ENCODE measurements around the gene BHMT2.
A peak's percentile ranks its signal among the peaks of the same experiment; 100 is the strongest.

Gene BHMT2

DNA sequence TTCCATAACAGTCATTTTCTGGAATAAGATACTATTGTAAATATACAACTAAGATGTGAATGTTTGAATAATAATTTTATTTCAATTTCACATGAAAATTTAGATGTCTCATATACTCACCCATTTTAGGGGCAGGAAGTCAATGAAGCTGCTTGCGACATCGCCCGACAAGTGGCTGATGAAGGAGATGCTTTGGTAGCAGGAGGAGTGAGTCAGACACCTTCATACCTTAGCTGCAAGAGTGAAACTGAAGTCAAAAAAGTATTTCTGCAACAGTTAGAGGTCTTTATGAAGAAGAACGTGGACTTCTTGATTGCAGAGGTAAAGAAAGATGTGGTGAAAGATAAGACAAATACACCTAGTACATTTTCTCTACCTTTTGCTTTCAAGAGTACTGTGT is 50.7 kb downstream of the BHMT2 start:
- peak; percentile 35 for DNase-seq (ENCODE audit: low read depth)

DNA sequence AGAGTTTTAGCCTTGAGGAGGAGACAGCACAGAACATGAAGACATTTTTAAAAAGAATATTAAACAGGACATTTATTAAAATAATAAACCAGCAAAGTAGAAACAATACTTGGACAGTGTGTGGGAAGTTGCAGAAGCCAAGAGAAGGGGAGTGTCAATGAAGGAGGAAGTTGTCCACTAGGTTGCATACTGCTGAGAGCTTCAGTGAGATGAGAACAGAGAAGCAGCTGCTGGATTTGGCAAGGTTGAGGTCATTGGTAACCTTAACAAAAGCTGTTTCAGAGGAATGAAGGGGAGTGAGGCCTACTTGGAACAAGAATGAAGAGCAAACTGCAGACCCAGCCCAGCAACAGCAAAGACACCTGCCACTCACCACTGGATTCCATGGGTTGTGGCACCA is 53.4 kb downstream of the BHMT2 start:
- DNase-seq (ENCODE audit: low read depth): no peak

DNA sequence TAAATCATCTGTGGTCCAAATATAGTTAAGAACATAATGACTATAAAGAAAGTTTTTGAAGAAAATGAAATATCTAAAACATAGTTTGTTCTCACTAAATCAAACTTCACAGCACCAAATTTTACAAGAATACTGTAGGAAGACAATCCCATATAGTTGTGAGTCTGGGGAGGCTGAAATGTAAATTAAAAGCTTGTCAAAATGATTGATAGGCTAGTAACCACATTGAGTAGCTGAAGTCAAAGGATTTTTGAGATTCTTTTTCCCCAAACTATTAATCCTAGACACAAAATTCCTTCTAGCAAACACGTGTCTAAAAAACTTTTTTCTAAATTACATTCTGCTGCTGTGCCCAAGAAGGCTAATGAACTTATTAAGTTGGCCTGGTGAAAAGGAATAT is 55.0 kb downstream of the BHMT2 start:
- DNase-seq (ENCODE audit: low read depth): no peak

DNA sequence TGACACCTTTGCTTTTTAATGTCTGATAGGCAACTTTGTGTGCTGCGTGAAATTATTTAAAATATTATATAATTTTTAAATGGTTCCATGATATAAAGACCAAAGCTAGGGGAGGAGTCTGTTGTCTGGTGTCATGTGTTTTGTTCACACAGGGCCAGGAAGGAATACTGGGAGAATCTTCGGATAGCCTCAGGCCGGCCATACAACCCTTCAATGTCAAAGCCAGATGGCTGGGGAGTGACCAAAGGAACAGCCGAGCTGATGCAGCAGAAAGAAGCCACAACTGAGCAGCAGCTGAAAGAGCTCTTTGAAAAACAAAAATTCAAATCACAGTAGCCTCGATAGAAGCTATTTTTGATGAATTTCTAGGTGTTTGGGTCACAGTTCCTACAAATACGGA is 61.2 kb downstream of the BHMT2 start:
- no peak for DNase-seq (ENCODE audit: low read depth)

DNA sequence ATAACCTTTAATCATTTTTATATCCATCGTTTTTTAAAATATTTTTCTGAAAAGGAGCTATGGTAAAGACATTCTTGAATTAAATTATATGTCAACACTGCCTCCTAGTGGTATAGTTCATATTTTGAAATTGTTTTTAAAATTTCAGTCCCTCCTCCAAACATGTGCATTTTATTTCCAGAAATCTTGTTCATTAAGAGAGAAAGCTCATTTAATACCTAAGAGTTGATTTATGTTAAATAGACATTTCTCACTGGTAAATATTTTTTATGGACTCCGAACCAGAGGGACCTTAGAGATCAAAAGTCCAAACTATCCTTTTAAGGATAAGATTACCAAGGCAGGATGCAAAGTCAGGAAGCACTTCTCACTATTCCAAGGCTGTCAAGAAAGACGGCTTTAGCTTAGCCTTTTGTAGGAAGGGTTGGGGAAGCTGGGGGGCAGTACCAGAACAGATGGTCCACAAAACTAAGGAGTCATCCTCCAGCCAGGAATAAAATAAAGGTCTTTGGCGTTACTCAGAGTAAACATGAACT is 63.6 kb downstream of the BHMT2 start:
- peak; percentile 49 for DNase-seq (ENCODE audit: low read depth)

DNA sequence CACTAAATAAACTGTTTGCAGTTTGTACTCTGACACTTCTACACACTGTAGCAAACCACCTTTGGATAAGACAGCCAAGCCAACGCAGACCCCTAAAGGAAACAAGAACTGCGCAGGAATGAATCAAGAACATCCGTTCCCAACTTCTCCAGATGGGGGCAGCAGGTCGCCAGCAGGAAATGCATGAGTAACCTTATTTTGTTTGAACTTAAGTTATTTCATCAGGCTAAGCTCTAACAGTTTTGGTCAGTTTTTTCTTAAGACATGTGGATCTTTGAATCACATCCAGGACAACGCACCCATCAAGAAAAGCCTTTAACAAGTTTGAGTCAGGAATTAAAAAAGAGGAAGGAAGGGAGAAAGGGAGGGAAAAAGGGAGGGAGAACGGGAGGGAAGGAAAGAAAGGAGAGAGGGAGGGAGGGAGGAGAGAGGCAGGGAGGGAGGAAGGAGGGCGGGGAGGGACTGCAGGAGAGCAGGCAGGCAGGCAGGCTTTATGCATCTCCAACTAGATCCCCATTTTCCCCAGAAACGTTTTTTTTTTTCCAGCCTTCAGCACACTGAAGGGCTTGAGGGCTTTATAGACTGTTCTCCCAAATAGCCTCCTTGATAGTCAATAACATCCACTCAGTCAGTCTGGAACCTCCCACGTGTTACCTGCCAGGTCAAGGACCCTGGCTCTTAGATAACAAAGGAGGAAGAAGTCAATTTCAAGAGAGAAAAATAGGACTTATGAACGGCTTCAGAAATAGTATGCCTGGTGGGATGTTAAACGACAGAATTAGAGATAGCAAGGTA is 64.3 kb downstream of the BHMT2 start:
- DNase-seq (ENCODE audit: low read depth): peak; percentile 80

DNA sequence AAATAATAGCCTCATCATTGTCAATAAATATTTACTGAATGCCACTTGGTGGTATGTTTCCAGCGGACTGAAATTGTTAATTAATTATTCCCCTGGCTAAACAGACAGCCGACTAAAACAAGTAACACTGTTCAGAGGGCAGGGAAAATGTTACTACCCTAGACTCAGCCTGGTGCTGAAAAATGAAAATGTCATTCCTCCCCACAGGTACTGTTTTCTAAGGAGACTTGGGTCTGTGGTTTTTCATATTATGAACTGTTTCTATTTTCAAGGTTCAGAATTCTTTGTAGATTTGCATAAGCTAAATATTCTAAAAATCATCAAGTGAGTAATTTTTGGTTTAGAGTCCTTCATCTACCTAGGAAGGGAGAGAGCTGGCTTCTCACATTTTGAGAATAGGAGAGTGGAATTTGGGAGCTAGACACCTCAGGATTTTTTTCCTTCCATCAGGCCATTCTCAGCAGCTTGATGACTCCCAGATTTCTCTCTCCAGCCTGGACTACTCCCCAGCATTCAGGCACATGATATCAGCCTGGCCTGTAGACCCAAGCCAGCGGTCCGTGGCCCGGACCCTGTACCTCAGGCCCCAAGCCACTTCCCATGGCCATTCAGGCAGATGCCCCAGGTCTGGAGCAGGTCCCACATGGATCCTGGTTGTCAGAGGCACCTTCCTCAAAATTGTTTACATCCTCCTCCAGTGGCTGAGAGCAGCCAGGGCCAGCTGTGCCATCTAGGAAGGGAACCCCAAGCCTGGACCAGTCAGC is 66.4 kb downstream of the BHMT2 start:
- DNase-seq (ENCODE audit: low read depth): no peak

DNA sequence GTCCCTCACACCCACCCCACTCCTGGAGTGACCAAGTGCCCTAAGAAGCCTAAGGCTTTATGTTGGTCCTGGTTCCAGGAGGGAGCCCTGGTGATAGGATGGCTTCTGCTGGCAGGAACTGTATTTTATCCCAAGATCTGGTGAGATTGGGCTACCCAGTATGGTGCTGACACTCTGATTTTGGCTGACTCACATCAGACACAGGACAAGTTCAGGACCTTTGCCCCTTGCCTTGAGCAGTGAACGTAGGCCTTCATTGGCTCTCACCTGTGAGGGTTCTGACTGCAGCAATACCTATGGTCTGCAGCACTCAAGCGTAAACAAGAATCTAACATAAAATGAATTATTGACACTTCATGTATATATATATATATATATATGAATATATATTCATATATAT is 67.1 kb downstream of the BHMT2 start:
- DNase-seq (ENCODE audit: low read depth): no peak

Data from amniotic epithelial cell (primary cell).